Omental fat pad (tissue), 4 donors: ENCODE results near the gene SUCLG2. TPM values are rescaled to one million over a fixed set of nuclear protein-coding genes. Genes with fewer than 3 reads are reported as not detected.

Source experiments
- ATAC-seq: fragments of 150-250 bp; one replicate; pipeline ENCODE4 v1.9.1; 2016; ENCODE audit warnings: mild to moderate bottlenecking, moderate library complexity; ENCODE audit not compliant: low FRiP score
- DNase-seq: peaks from one replicate; pipeline ENCODE4 v3.0.0-alpha.2; 2019; ENCODE audit warnings: low spot score
- total RNA-seq, 4 donors: library from RNA; depleted of rRNA; stranded (reverse); fragments of >200 nt; gene quantifications; one replicate each; pipeline ENCODE4 v1.1.0, GENCODE V29; 2016
- TF ChIP-seq, protein P1 (sequence below), 3 donors: fragments of 450-650 bp; IDR thresholded peaks; one replicate each; pipeline ENCODE4 v1.5.1; 2016 to 2017; ENCODE audit warnings: antibody characterized with exemption in 3 of 3, mild to moderate bottlenecking in 3 of 3, moderate library complexity in 2 of 3

The SUCLG2 gene
- total RNA-seq, 4 donors from 2014 or later, result 37.5 to 52.2 (median 42.1) TPM

DNA sequence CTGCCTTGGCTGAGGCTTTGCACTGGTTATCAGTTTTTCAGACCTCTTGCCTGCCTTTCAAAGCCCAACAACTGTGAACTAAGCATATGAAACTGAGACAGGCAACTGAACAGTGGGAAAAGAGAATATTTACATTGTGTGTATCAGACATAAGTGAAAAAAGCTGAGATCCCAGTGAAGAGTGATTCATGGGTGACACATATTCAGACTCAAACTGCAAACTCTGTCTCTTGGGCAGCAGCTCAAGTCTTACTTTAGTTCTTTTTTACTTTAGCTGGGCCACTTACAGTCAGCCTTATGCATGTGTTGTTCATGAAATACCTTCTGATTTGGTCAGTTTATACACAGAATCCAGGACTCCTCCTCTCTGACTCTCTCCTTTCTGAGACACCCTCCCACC lies 19.2 kb downstream of the SUCLG2 start:
- TF ChIP-seq, protein P1, sequence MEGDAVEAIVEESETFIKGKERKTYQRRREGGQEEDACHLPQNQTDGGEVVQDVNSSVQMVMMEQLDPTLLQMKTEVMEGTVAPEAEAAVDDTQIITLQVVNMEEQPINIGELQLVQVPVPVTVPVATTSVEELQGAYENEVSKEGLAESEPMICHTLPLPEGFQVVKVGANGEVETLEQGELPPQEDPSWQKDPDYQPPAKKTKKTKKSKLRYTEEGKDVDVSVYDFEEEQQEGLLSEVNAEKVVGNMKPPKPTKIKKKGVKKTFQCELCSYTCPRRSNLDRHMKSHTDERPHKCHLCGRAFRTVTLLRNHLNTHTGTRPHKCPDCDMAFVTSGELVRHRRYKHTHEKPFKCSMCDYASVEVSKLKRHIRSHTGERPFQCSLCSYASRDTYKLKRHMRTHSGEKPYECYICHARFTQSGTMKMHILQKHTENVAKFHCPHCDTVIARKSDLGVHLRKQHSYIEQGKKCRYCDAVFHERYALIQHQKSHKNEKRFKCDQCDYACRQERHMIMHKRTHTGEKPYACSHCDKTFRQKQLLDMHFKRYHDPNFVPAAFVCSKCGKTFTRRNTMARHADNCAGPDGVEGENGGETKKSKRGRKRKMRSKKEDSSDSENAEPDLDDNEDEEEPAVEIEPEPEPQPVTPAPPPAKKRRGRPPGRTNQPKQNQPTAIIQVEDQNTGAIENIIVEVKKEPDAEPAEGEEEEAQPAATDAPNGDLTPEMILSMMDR (IDR thresholded peaks at IDR 0.05), result no peak
- ATAC-seq (no peak), DNase-seq (no peak)

DNA sequence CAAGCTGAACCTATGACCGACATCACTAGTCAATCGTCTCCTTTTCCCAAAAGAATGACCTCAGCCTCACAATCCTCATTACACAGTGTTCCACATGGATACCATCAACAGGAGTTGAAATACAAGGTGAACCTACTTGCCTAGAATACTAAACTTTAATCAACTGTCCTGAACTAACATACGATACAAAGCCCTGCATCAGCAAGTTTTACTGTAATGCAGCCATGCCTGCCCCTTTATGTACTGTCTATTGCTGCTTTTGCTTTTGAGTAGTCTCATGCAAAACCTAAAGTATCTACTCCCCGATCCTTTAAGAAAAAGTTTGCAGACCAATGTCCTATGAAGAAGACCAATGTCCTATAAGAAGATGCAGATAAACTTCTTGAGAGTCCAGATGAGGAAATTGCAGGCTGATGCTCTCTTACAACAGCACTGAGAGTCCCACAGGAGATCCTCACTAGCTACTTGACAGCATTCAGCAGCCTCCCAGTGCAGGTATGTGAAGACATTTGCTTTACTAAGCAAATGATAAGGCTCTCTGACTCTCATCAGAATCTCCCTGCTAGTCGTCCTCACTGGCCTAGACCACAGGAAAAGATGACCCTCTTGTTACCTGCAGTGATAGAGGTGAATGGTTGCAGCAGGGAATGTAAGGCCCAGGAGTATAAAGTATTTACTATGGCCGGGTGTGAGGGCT lies 23.6 kb downstream of the SUCLG2 start:
- ATAC-seq (no peak), DNase-seq (no peak)
- TF ChIP-seq, protein P1 (IDR thresholded peaks at IDR 0.05), result no peak

DNA sequence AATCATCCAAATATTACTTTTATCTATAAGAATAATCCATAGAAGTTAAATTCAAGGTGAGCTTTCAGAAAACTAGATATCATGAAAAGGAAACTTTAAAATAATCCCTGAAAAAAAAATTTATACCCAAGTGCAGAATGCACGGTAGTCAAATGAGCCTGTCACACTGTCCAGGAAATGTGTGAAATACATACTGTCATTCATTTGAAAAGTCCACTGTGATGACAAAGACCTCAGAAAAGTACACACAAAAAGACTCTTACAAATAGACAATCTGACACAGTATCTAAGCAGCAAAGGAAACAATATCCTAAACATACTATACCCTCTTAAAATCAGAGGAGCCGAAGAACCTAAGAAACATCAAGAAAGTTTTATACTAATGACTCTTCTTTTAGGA lies 29.7 kb downstream of the SUCLG2 start:
- TF ChIP-seq, protein P1 (IDR thresholded peaks at IDR 0.05), result no peak
- no peak for DNase-seq
- ATAC-seq, result no peak

DNA sequence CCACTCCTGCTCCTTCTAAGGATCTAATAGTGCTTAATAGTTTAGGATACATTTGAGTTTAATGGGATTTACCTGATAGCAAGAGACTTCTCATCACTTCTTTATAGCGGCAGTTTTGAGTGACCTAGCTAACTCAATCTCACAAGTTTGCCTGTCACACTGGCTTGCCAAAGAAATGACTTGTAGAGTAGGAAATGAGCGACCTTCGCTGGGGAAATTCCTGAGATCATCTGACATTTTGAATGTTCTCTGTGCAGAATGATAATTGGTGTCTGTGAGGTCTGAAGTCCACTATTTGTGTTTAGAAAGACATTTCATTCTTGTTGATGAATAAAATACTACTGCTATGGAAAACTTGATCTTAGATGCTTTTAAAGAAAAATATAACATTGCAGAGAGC lies 30.3 kb downstream of the SUCLG2 start:
- no peak for ATAC-seq
- TF ChIP-seq, protein P1 (IDR thresholded peaks at IDR 0.05), result no peak
- no peak for DNase-seq

DNA sequence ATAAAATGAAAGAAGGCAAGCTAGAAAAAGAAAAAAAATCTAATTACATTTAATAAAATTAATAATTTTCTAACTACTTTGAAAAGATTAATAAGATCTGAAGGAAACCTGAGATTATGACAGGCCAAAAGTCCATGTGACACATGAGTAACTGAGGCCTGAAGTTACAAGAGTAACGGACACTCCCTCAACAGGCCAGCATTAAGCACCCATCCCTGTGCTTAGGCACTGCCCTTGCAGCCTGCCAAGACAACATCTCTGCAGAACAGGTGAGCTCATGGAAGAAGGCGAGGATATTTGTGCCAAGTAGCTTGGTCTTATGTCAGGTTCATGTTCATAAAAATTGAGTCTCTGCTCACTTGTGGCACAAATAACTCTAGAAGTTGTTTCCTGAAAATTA lies 31.8 kb downstream of the SUCLG2 start:
- DNase-seq, result no peak
- no peak for ATAC-seq
- TF ChIP-seq, protein P1 (IDR thresholded peaks at IDR 0.05), result no peak

DNA sequence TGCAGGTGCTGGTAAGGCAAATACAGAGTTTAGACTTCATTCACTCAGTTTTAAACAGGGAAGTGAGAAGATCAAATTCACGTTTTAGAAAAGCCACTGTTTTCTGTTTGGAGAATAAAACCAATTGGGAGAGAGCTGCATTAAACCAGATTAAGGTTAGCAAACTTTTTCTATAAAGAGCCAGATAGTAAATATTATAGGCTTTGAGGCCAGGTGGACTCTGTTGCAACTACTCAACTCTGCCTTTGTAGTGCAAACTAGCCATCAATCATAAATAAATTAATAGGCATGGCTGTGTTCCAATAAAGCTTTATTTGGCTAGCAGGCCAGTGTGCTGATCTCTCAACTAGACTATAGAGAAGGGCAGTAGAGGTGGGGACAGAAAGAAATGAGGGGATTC lies 33.5 kb downstream of the SUCLG2 start:
- ATAC-seq (no peak), DNase-seq (no peak)
- TF ChIP-seq, protein P1 (IDR thresholded peaks at IDR 0.05), result no peak

DNA sequence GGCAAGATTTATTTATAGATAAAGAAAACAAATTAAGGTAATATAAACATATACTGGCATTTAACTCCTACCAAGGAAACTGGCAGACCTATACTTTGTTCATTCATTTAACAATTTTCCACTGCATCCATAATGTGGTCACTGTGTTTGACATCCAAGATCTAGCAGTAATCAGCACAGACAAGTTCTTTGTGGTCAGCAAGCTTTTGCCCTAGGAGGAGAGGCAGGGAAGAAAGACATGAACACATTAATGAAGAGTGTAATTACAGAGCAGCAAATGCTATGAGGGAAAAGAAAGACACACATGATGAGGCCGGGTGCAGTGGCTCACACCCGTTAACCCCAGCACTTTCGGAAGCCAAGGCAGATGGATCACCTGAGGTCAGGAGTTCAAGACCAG lies 34.4 kb downstream of the SUCLG2 start:
- TF ChIP-seq, protein P1 (IDR thresholded peaks at IDR 0.05), result no peak
- DNase-seq (no peak), ATAC-seq (no peak)
